NCI-H146 treated with DMSO at 0.1 percent for 48 hours (cell line): Measurements from ENCODE around the gene CAPZA1.

Experiments
- DNase-seq: peaks from one replicate; lab custom pipeline; 2025; ENCODE audit not compliant: unreplicated experiment; lab: John Stamatoyannopoulos, UW

Gene CAPZA1

DNA sequence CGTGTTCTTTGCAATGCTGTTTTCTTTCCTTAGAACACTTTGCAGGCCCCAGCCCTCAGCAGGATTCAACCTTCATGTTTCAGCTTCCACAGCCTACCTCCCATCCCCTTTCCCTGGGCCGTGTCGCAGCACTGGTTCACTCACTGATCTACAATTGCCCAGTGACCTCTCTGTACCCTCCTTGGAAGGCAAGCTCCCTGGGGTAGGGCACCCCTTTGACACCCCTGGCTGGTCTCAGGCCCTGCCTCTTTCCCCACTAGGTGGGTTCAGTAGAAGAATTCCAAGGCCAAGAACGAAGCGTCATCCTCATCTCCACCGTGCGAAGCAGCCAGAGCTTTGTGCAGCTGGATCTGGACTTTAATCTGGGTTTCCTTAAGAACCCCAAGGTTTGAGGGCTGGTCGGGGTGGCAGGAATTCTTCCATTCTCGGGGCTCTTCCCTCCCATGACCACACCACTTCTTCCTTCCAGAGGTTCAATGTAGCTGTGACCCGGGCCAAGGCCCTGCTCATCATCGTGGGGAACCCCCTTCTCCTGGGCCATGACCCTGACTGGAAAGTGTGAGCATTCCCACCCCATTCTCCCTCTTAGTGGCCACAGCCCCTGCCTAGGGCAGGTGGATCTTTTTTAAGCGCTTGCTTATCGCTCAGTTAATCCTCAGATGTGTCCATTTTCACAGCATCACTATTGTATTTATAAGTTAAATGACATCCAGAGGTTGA is 80.0 kb downstream of the CAPZA1 start:
- no peak for DNase-seq

DNA sequence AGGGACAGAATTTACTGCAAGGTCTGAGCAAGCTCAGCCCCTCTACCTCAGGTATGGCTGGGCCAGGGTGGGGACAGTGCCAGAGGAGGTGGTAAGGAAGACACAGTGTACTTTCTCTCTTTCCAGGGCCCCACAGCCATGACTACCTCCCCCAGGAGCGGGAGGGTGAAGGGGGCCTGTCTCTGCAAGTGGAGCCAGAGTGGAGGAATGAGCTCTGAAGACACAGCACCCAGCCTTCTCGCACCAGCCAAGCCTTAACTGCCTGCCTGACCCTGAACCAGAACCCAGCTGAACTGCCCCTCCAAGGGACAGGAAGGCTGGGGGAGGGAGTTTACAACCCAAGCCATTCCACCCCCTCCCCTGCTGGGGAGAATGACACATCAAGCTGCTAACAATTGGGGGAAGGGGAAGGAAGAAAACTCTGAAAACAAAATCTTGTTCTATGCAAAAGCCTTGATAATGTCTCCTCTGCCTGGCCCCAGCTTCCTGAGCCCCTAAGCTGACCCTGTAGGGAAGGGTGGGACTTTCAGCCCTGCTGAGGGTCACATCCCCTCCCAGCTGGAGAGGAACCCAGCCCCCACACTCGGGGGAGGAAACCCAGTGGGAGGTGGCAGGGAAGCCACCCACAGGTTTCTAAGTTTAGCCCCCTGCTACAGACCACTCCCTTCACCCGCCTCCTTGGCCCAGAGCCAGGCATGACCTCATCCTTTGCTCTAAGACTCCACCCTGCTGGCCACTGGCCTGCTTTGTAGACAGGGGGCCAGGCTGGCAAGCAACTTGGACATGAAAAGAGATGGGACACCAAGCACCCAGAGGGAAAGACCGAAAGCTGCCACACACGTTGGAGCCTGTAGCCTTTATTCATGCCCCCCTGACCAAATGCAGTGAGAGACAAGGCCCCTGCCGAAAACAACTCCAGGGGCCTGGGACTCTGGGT is 80.9 kb downstream of the CAPZA1 start:
- peak; percentile 41 for DNase-seq

DNA sequence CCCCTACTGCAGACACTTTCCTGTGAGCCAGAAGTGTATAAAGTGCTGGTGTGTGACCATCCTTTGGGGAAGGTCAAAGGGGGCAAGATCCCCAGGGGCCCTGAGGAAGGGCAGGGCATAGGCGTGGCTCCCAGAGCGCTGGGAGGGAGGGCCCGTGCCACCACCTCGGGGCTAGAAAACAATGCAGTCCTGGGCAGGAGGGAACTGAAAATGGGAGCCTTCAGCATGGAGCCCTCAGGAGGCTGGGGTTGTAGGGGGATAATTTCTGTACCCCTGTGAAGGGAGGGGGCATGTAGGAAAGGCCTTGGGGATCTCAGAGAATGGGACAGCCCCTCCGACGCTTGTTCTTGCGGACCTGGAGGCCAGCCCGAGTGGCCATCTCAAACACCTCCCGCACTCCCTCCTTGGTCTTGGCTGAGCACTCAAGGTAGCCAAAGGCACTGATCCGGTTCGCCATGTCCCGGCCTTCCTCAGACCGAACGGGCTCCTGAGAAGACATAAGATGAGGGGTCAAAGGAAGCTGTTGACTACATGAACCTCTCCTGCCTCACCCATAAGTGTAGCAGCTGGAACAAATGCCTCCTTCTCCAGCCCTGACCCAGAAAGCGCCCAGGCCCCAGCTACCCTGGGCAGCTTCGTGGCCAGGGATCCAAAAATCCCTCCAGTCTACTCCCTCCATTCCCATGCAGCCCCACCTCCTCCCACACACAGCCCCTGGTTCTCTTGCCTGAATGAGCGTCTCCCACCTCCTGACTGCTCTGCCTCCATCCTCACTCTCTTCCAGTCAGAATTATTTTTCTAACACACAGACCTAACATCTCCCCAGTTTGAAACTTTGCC is 81.8 kb downstream of the CAPZA1 start:
- DNase-seq: no peak

DNA sequence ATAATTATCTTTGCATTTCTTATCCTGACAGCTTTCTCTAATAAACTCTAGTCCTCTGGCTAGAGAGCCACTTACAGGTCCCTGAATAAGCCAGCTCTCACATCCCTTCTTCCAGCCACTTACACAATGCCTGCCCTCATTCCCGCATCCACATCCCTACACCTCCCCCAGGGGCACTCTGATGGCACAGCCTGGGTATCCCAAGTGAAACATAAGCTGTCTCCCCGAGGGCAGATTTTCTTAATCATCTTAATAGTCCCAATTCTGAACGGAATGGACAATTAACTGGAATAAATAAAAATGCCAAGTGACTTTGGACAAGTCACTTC is 82.4 kb downstream of the CAPZA1 start:
- DNase-seq: no peak

DNA sequence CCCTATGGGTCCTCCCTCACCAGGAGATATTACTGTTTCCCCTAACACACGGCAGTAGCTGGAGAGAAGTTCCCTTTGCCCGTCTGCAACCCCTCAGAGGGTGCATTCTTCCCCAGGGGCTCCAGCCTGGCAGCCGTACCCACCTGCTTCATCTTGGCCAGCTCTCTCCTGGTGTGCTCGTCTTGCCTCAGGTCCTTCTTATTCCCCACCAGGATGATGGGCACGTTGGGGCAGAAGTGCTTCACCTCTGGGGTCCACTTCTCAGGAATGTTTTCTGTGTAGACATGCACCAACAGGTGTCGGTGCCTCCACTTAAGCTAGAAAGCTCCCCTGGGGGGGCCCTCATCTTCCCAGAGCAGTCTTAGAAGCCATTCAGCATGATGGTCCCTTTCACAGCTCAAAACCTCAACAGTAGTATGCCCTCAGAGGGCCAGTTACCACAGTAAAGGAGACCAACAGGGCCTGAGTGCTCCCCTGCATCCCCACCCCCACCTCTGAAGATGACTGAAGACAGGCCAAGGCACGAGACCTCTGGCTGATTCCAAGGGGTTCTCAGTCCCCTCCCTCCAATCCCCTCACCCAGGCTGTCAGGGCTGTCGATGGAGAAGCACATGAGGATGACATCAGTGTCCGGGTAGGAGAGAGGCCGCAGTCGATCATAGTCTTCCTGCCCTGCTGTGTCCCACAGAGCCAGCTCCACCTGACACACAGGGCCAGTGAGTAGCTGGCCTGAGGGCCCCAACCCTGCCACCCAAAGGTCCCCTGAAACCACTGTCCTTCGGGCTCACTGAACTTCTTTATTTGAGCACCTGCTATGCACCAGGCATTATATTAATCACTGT is 83.0 kb downstream of the CAPZA1 start:
- no peak for DNase-seq

DNA sequence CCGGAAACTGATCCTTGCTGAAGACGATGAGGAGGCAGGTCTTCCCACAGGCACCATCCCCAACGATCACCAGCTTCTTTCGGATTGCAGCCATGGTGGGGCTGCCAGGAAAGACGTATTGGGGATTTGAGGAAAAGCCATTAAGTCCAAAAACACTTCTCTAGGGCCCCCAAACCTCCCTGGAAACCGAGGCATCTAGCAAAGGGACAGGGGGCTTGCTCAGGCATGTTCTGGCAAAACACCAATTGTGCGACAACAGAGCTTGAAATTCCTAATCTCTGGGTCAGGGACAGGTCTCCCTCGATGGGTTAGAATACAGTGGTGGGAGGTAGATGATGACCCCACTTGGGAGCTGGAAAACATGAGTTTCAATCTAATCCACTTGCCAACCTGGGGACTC is 84.1 kb downstream of the CAPZA1 start:
- no peak for DNase-seq

DNA sequence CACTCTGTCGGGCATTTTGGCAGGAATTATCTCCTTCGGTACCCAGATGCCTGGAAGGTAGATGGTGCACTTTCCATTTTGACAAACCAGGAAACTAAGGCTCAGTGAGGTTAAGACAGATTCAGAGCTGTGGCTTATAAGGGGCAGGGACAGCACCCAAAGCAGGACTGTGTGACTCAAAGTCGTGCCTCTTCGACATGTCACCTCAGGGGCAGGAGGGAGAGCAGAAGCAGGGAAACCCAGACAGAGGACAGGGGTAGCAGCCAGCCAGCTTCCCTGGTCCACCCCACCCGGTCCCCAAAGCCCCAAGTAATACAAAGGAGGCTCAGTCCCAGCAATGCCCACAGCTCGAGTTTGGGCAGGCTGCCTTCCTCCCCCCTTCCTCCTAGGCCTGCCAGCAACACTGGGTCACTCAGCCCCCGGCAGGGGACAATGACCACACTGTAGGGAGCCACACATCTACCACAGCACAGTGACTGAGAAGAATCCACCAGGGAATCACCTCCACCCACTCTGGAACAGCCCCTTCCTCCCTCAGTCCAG is 84.8 kb downstream of the CAPZA1 start:
- DNase-seq: no peak

DNA sequence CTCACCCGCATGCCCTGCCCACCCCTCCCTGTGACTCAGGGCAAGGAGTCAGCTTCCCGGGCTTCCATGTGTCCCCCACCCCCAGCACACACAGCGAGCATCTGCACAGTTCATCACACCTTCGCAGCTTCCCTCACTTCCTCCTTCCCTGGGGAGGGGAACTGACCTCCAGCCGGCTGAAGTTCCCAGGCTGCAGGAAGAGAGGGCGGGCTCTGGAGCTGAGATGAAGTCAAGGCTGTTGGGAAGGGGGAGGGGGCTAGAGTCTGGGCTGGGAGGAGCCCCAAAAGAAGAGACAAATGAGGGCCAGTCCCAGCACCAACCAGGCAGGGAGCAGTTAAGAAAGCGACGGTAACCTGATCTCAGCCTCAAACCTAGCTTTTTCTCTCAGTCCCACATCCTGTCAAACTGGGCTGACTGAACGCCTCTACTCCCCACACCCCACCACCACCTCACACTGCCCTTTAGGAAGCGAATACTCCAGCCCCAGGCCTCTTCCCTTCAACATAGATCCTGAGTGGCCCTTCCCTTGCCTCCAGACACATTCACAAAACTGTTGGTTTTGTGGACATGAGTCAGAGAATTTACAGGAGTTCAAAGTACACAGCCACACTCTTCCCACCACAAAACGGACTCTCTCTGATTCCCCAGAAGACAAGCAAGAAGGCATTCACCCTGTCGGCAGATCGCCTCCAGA is 85.4 kb downstream of the CAPZA1 start:
- peak; percentile 60 for DNase-seq

DNA sequence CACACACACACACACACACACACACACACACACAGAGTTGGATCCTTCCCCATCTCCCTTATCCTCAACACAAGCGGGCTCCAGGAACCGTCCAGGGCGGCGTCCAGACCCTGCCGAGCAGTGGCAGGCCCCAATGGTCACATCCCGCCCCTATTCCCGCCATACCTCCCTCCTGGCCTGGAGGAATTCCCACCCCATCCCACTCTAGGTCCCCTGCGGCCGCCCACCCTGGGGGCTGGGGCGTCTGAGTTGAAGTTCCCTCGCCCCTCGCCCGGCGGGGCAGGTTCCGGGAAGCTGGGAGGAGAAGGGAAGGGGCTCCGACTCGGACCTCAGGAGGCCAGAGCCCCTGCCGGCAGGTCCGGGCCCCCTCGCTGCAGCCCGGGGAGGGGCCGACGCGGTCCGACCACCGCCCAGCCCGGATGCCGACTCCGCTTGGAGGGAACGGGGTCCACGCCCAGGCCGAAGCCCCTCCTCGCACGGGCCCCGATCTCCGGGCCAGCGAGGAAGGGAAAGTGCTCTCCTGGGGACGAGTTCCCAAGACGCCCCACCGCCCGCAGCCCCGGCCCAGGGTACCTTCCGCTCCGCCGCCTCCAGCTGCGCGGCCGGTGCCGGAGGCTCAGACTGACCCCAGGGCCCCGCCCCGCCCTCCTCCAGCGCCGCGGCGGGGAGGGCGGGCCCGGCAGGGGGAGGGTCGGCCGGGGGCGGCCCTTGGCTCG is 87.0 kb downstream of the CAPZA1 start, which contains the start of gene RHOC:
TSS of gene RHOC (minus strand) at position 623 of the 716 bp plus-strand sequence. CDS start 3,328 bp downstream, outside the sequence.
- DNase-seq: peak; percentile 40

DNA sequence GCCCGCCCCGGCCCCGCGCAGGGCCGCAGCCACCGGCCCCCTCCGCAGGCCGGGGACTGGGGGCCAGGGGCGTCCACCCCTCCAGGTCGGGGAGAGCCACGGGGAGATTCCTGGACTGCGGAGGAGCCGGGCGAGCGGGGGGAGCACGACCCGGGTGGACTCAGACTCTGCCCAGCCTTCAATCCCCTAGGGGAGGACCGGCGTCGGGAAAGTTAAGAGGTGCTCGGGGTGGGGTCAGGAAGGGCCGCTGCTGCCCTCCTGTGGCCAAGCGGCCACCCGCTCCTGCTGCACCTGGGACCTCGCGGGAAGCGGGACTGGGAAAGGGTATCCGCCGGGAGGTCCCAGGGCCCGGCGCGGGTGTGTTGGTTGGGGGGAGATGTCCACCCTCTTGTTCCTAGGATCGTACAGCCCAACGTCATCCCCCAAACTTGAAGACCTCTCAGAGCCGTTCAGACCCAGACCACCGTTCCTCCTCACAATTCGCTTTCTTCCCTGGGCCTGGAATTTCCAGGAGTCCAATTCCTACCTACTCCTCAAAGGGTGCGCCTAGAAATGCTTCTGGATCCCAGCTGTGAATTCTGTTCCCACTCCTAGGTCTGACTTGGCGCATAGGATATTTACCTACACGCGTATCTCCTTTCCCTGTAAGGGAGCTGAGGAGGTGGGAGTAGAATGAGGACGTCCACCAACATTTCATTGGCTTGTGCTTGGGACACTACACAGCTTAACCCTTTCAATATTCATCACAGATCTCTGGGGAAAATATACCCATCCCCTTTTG is 87.8 kb downstream of the CAPZA1 start:
- peak; percentile 54 for DNase-seq

DNA sequence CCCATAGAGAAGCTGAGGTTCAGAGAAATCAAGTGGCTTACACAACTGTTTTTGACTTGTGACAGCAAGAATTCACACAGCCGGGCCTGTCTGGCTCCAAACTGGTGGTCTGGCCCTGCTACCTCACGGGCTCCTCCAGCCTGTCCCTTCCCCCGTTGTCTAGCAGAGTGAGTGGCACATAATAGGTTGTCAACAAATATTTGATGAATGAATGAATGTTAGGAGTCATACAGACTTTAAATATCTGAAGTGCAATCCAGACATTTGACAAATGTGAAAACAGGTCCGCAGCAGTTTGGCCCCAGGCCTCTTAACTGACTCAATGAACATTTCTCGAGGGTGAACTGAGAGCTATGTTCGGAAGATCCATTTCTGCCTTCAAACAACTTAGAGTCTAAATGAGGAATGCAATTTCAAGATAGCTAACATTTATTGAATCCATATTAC is 88.4 kb downstream of the CAPZA1 start:
- no peak for DNase-seq

DNA sequence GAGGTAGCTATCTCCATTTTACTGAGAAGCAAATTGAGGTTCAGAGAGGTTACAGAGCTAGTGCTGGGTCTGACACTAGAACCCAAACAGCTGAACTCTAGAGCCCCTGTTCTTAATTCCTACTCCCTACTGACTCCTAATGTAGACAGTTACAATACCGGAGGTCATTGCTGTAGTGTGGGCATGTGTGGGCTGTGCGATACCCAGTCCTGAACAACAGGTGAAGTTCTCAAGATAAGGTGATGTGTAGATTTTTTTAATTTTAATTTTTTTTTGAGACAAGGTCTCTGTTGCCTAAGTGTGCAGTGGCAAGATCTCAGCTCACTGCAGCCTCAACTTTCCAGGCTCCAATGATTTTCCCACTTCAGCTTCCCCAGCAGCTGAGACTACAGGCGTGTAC is 88.9 kb downstream of the CAPZA1 start:
- no peak for DNase-seq

DNA sequence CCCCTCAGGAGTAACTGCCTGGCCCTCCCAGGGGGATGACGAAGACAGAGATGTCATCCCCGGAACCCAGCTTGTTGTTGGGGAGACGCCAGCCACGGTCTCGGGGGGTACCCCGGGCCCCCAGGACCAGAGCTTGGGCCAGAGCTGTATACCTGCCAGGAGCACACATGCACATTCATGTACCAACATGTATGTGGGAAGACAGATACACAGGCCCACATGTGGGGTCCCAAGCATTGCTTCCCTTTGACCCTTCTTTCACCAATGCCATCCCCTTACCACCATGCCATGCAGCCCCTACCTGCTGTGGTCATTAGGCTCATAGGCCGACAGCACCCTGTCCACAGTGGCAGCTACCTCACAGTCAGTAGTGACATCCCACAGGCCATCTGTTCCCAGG is 90.5 kb downstream of the CAPZA1 start:
- no peak for DNase-seq

DNA sequence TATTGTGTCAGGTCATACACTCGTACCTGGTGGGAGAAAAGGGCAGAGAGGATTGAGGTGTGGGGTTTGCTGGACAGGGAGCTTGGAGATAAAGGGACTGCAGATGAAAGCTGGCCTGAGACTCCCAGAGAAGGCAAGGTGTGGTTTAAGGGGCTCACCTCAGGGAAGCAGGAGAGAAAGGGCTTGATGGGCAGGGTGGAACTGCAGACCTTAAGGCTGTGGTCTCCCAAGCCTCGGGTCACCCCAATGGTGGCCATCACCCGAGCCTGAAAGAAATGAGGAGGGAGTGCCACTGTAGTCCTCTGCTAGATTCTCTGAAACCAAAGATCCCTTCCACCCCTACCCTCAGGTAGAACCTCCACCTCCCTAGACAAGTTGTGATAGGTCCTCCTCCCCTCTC is 91.0 kb downstream of the CAPZA1 start:
- no peak for DNase-seq

DNA sequence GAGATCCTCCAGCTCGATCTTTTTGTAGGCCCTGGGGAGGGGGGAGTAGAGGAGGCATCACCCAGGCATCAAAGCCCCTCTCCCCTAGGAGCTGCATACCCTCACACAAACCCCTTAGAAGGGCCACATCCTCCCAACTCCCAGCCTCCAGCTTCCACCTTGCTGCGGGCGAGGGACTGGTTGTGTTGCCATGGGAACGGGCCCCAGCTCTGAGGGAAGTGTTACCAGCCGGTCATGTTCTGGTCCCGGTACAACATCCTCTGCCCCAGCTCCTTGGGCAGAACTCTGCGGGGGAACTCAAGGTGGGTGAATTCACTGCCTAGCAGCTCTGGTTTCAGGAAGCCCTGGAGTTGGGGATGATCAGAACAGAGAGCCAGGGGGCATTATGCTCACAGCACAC is 91.4 kb downstream of the CAPZA1 start:
- DNase-seq: no peak

DNA sequence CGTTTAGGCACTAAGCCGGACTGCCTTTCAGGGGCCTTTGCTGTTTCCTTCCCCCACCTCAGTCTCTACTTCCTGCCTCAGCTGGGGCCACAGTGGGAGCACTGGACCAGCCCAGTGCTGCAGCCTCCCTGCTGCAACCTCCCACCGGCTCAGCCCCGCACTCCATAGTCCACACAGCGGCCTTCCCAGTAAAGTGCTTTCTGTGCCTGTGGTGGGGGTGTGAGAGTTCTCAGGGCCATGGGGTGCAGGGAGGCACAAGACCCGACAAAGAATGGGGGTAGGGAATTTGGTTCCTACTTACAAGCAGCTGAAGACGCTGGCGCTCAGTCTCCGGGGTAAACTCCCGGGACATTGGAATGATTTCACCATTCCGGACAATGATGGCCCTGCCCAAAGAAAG is 92.0 kb downstream of the CAPZA1 start:
- no peak for DNase-seq

DNA sequence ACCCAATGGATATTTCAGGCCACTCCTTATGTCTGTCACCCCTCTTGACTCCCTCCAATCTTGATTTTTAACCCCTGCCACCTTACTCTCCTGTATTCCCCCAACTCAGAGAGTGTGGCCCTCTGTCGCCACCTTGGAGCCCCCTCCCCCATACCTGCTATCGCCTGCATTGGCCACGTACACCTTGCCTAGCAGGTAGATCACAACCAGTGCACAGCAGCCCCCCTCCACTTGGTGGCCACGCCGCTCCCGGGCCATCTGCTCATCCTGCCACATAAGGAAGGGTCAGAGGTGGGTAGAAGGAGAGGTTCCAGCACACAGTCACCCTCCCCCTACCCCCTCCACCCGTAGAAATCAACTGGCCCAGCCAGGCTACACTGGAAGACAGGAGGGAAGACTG is 92.6 kb downstream of the CAPZA1 start:
- no peak for DNase-seq

DNA sequence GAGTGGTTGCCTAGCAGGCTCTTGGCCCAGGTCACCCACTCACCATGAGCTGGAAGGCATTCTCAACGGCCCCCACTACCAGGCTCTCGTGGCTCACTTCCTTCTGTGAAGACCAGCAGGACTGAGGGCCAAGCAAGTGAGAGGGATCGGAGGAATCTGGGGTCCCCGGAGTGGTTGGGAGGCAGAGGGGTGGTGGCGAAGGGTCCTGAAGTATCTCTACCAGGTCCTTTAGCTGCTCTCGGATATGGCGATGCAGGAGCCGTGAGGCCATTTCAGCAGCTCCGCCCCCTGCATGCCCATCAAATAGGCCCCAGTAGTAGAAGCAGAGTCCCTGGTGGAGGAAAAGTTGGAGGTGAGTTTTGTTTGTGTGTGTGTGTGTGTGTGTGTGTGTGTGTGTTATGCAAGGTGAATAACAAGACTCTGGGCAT is 93.1 kb downstream of the CAPZA1 start:
- no peak for DNase-seq
